ENCODE results near the gene SLC4A2. TPM values are rescaled to one million over a fixed set of nuclear protein-coding genes. Genes with fewer than 3 reads are reported as not detected.

Gene SLC4A2
- total RNA-seq, 2 donors from 2014 or later = 55.3 to 114 TPM

- Histone ChIP-seq H3K4me3 (peak overlapping the region in 1 of 2 donors; percentile 26), H3K27me3 (no peaks in the 10 kb centered on the region)
- DNase-seq (ENCODE audit: low spot score) = no peak
Measured at GRCh38 chr7:151018421-151019129, 40.8 kb upstream of the SLC4A2 start.

GRCh38 chr7:151019130-151019447, 40.3 kb upstream of the SLC4A2 start:
- H3K4me3 ChIP-seq = peak overlapping the region in 1 of 2 donors; percentile 26
- TF ChIP-seq CTCF (IDR thresholded peaks at IDR 0.05) = no peak
- no peak overlapping the region for H3K27ac ChIP-seq
- H3K4me1 ChIP-seq = peaks cover 0 to 20% of the 10 kb centered on the region in 2 donors
- H3K9me3 ChIP-seq = no peaks in the 10 kb centered on the region
- no peaks in the 10 kb centered on the region for H3K36me3 ChIP-seq
- H3K27me3 ChIP-seq = no peaks in the 10 kb centered on the region
- no peak for DNase-seq (ENCODE audit: low spot score)

More at GRCh38 chr7:151018421-151019129, 40.8 kb upstream of the SLC4A2 start:
- peaks cover 0 to 25% of the 10 kb centered on the region in 2 donors for H3K4me1 ChIP-seq
- no peaks in the 10 kb centered on the region for H3K9me3 ChIP-seq
- peak; percentile 9 to 10 for TF ChIP-seq CTCF (IDR thresholded peaks at IDR 0.05)
- H3K27ac ChIP-seq = no peak overlapping the region
- H3K36me3 ChIP-seq = no peaks in the 10 kb centered on the region

- Histone ChIP-seq H3K4me1 (peaks cover 0 to 19% of the 10 kb centered on the region in 2 donors), H3K4me3 (no peak overlapping the region), H3K36me3 (no peaks in the 10 kb centered on the region), H3K27ac (no peak overlapping the region), H3K9me3 (no peaks in the 10 kb centered on the region), H3K27me3 (no peaks in the 10 kb centered on the region)
- DNase-seq (ENCODE audit: low spot score) = no peak
- TF ChIP-seq CTCF (IDR thresholded peaks at IDR 0.05) = no peak
Measured at GRCh38 chr7:151020231-151020630, 39.2 kb upstream of the SLC4A2 start.

GRCh38 chr7:151023232-151023631, 36.2 kb upstream of the SLC4A2 start:
- Histone ChIP-seq H3K4me3 (no peak overlapping the region), H3K36me3 (no peaks in the 10 kb centered on the region), H3K4me1 (peaks cover 0 to 14% of the 10 kb centered on the region in 2 donors), H3K27ac (no peak overlapping the region), H3K27me3 (no peaks in the 10 kb centered on the region), H3K9me3 (no peaks in the 10 kb centered on the region)
- DNase-seq (ENCODE audit: low spot score) = no peak
- no peak for TF ChIP-seq CTCF (IDR thresholded peaks at IDR 0.05)

GRCh38 chr7:151024435-151025056, 34.8 kb upstream of the SLC4A2 start, which contains the start of gene ATG9B:
Gene ATG9B, minus strand, starts transcription at chr7:151024494. Its CDS starts 71 bp downstream, at chr7:151024423.
- TF ChIP-seq CTCF (IDR thresholded peaks at IDR 0.05) = no peak
- H3K9me3 ChIP-seq = no peaks in the 10 kb centered on the region
- no peaks in the 10 kb centered on the region for H3K27me3 ChIP-seq
- H3K4me1 ChIP-seq = peaks cover 0 to 11% of the 10 kb centered on the region in 2 donors
- no peak for DNase-seq (ENCODE audit: low spot score)
- no peak within 1 kb of the TSS for H3K27ac ChIP-seq
- H3K4me3 ChIP-seq = no peak within 1 kb of the TSS
- H3K36me3 ChIP-seq = no peaks in the 10 kb centered on the region
